Fibroblast of the aortic adventitia (primary cell): Measurements from ENCODE around the gene GABARAP. TPM values are rescaled to one million over a fixed set of nuclear protein-coding genes. Genes with fewer than 3 reads are reported as not detected.

ENCODE experiments used
- DNase-seq: peaks from one replicate; pipeline ENCODE4 v3.0.0-alpha.2; 2010; ENCODE audit warnings: low read depth
- H3K4me3 ChIP-seq: 2 replicates; pipeline ENCODE4 v1.5.1; 2011; ENCODE audit warnings: low read depth, mild to moderate bottlenecking, control low read depth, low read length, moderate library complexity
- CTCF ChIP-seq: IDR thresholded peaks from 2 replicates; pipeline ENCODE4 v1.5.1; 2011; ENCODE audit warnings: mild to moderate bottlenecking, low read length, control low read depth, inconsistent platforms; ENCODE audit not compliant: insufficient read depth
- total RNA-seq: library from RNA; depleted of rRNA; stranded (reverse); fragments of >200 nt; gene quantifications from 2 replicates; pipeline ENCODE4 v1.2.3, GENCODE V29; 2012; ENCODE audit warnings: low replicate concordance

GABARAP gene
- total RNA-seq, 1 donor, result 420 TPM

GRCh38 chr17:7224661-7225111, 17.6 kb downstream of the GABARAP start:
- no peak for DNase-seq
- H3K4me3 ChIP-seq, result no peak overlapping the region
- TF ChIP-seq CTCF, result no peak

GRCh38 chr17:7224110-7224509, 18.1 kb downstream of the GABARAP start:
- TF ChIP-seq CTCF, result no peak
- DNase-seq, result no peak
- H3K4me3 ChIP-seq, result no peak overlapping the region

GRCh38 chr17:7223375-7223774, 18.9 kb downstream of the GABARAP start:
- TF ChIP-seq CTCF, result no peak
- no peak overlapping the region for H3K4me3 ChIP-seq
- DNase-seq, result no peak

GRCh38 chr17:7222972-7223292, 19.3 kb downstream of the GABARAP start:
- no peak for DNase-seq
- TF ChIP-seq CTCF, result no peak
- no peak overlapping the region for H3K4me3 ChIP-seq

GRCh38 chr17:7222093-7222971, 19.9 kb downstream of the GABARAP start:
- H3K4me3 ChIP-seq, result no peak overlapping the region
- DNase-seq, result no peak
- no peak for TF ChIP-seq CTCF

- H3K4me3 ChIP-seq, result peak overlapping the region; percentile 81
- no peak for TF ChIP-seq CTCF
- DNase-seq, result no peak
Measured at GRCh38 chr17:7221278-7222092, 20.8 kb downstream of the GABARAP start.
